ENCODE data around the gene DPYD. TPM values are rescaled to one million over a fixed set of nuclear protein-coding genes. Genes with fewer than 3 reads are reported as not detected.

The DPYD gene
- total and polyA plus RNA-seq, 9 of the 15 experiments (the other 6 are each of a cell fraction or from before 2014, with no cell fraction given), result 0.03 to 0.25 (median 0.08) TPM; not detected in 2

GRCh38 chr1:97903626-97904025 lies 17.2 kb downstream of the DPYD start:
- in situ Hi-C loops (cut with MboI), result no loop called here
- Histone ChIP-seq H3K4me1 (replicated peaks in 1 of 2; ENCODE audit: control insufficient read depth in 2 of 2, insufficient read depth in 2 of 2, low read length in 2 of 2) (no peaks in the 10 kb centered on the region), H4K20me1 (replicated peaks; ENCODE audit: control insufficient read depth, insufficient read depth, low read length) (no peaks in the 10 kb centered on the region), H3K27ac (ENCODE audit: extremely low read depth, low read depth, low read length) (no peak overlapping the region), H3K79me2 (ENCODE audit: control insufficient read depth, insufficient read depth, low read length) (no peaks in the 10 kb centered on the region), H3K27me3 (ENCODE audit: control insufficient read depth in 2 of 2, insufficient read depth in 2 of 2, low read length in 2 of 2) (no peaks in the 10 kb centered on the region), H3K9ac (ENCODE audit: insufficient read depth in 1 of 2, low read depth in 2 of 2, low read length in 2 of 2) (no peak overlapping the region), H3K9me3 (replicated peaks; ENCODE audit: control insufficient read depth, insufficient read depth, low read depth, low read length) (no peaks in the 10 kb centered on the region), H3K4me3 (no peak overlapping the region), H2AFZ (ENCODE audit: low read depth, low read length) (no peak overlapping the region), H3K4me2 (ENCODE audit: insufficient read depth, low read length) (no peak overlapping the region), H3K9me1 (ENCODE audit: control insufficient read depth, insufficient read depth, low read length) (no peaks in the 10 kb centered on the region), H3K36me3 (ENCODE audit: control insufficient read depth, insufficient read depth, low read length) (no peaks in the 10 kb centered on the region)
- no TSS peak for BruUV-seq (replicated peaks)
- DNase-seq (ENCODE audit: extremely low read depth in 1 of 4, low spot score in 3 of 4) (no peak), ATAC-seq (no peak), FAIRE-seq (no peak)
- POLR2A ChIA-PET, result no interaction called here
- intact Hi-C loops (cut with micrococcal nuclease), result no loop called here
- TF ChIP-seq ELF1 (tag; IDR thresholded peaks at IDR 0.05), result no peak
- CTCF ChIA-PET (ENCODE audit: low intra/inter-chr PET ratio), result no interaction called here
- 7% methylated on average over 1 of the region's 1 CpG for WGBS (ENCODE audit: insufficient coverage, low coverage, missing lambda C conversion rate)

GRCh38 chr1:97902067-97902466 lies 18.8 kb downstream of the DPYD start:
- ATAC-seq (no peak), FAIRE-seq (no peak), DNase-seq (ENCODE audit: extremely low read depth in 1 of 4, low spot score in 3 of 4) (no peak)
- no peaks in the 10 kb centered on the region for H3K79me2 ChIP-seq (ENCODE audit: control insufficient read depth, insufficient read depth, low read length)
- BruUV-seq (replicated peaks), result no TSS peak
- POLR2A ChIA-PET, result no interaction called here
- no peak overlapping the region for H2AFZ ChIP-seq (ENCODE audit: low read depth, low read length)
- in situ Hi-C loops (cut with MboI), result no loop called here
- 0% methylated on average over 2 of the region's 2 CpGs for WGBS (ENCODE audit: insufficient coverage, low coverage, missing lambda C conversion rate)
- no peaks in the 10 kb centered on the region for H4K20me1 ChIP-seq (replicated peaks; ENCODE audit: control insufficient read depth, insufficient read depth, low read length)
- intact Hi-C loops (cut with micrococcal nuclease), result no loop called here
- CTCF ChIA-PET (ENCODE audit: low intra/inter-chr PET ratio), result no interaction called here
- H3K4me3 ChIP-seq, result no peak overlapping the region
- no peak overlapping the region for H3K27ac ChIP-seq (ENCODE audit: extremely low read depth, low read depth, low read length)
- no peaks in the 10 kb centered on the region for H3K9me3 ChIP-seq (replicated peaks; ENCODE audit: control insufficient read depth, insufficient read depth, low read depth, low read length)
- no peaks in the 10 kb centered on the region for H3K4me1 ChIP-seq (replicated peaks in 1 of 2; ENCODE audit: control insufficient read depth in 2 of 2, insufficient read depth in 2 of 2, low read length in 2 of 2)
- H3K36me3 ChIP-seq (ENCODE audit: control insufficient read depth, insufficient read depth, low read length), result no peaks in the 10 kb centered on the region
- H3K9me1 ChIP-seq (ENCODE audit: control insufficient read depth, insufficient read depth, low read length), result no peaks in the 10 kb centered on the region
- no peak overlapping the region for H3K9ac ChIP-seq (ENCODE audit: insufficient read depth in 1 of 2, low read depth in 2 of 2, low read length in 2 of 2)
- no peak overlapping the region for H3K4me2 ChIP-seq (ENCODE audit: insufficient read depth, low read length)
- no peaks in the 10 kb centered on the region for H3K27me3 ChIP-seq (ENCODE audit: control insufficient read depth in 2 of 2, insufficient read depth in 2 of 2, low read length in 2 of 2)
- TF ChIP-seq ZKSCAN3 (CRISPR knock-in tag; IDR thresholded peaks at IDR 0.05), result no peak
- TF ChIP-seq ZNF212 (CRISPR knock-in tag; IDR thresholded peaks at IDR 0.05), result no peak
- no peak for TF ChIP-seq ZNF592 (IDR thresholded peaks at IDR 0.05)
- no peak for TF ChIP-seq THAP7 (CRISPR knock-in tag; IDR thresholded peaks at IDR 0.05)
- TF ChIP-seq TGIF2 (CRISPR knock-in tag; IDR thresholded peaks at IDR 0.05), result no peak
- TF ChIP-seq XRCC4 (IDR thresholded peaks at IDR 0.05; ENCODE audit: extremely low read depth, insufficient read depth, insufficient read length), result no peak
- no peak for TF ChIP-seq FOXJ2 (tag; IDR thresholded peaks at IDR 0.05)
